ENCODE measurements around the gene CRYBG3.
A peak's percentile ranks its signal among the peaks of the same experiment; 100 is the strongest.

CRYBG3 gene

GRCh38 chr3:97821774-97822358 lies at the start of gene CRYBG3:
Gene CRYBG3 (plus strand): TSS chr3:97822011. CDS start chr3:97822207, 196 bp downstream.
- DNase-seq (ENCODE audit: low read depth in 1 of 2, low spot score in 1 of 2) = peak; percentile 77 to 86
- no peak for TF ChIP-seq JUND (IDR thresholded peaks at IDR 0.05; ENCODE audit: low read depth)
- in situ Hi-C loops (cut with HindIII; ENCODE audit: low pct_unique_long_range_greater_than_20kb, low sequenced_read_pairs) = no loop called here

GRCh38 chr3:97772926-97773325 lies 48.9 kb upstream of the CRYBG3 start:
- DNase-seq (ENCODE audit: low read depth in 1 of 2, low spot score in 1 of 2) = no peak
- in situ Hi-C loops (cut with HindIII; ENCODE audit: low pct_unique_long_range_greater_than_20kb, low sequenced_read_pairs) = no loop called here
- TF ChIP-seq JUND (IDR thresholded peaks at IDR 0.05; ENCODE audit: low read depth) = no peak

GRCh38 chr3:97778152-97778551 lies 43.7 kb upstream of the CRYBG3 start:
- in situ Hi-C loops (cut with HindIII; ENCODE audit: low pct_unique_long_range_greater_than_20kb, low sequenced_read_pairs) = no loop called here
- no peak for DNase-seq (ENCODE audit: low read depth in 1 of 2, low spot score in 1 of 2)
- TF ChIP-seq JUND (IDR thresholded peaks at IDR 0.05; ENCODE audit: low read depth) = no peak

GRCh38 chr3:97793420-97794019 lies 28.3 kb upstream of the CRYBG3 start:
- DNase-seq (ENCODE audit: low read depth in 1 of 2, low spot score in 1 of 2) = peak; percentile 5 to 70
- in situ Hi-C loops (cut with HindIII; ENCODE audit: low pct_unique_long_range_greater_than_20kb, low sequenced_read_pairs) = no loop called here
- no peak for TF ChIP-seq JUND (IDR thresholded peaks at IDR 0.05; ENCODE audit: low read depth)

GRCh38 chr3:97795951-97796350 lies 25.9 kb upstream of the CRYBG3 start:
- DNase-seq (ENCODE audit: low read depth in 1 of 2, low spot score in 1 of 2) = no peak
- in situ Hi-C loops (cut with HindIII; ENCODE audit: low pct_unique_long_range_greater_than_20kb, low sequenced_read_pairs) = no loop called here
- TF ChIP-seq JUND (IDR thresholded peaks at IDR 0.05; ENCODE audit: low read depth) = no peak

GRCh38 chr3:97804471-97804870 lies 17.3 kb upstream of the CRYBG3 start:
- in situ Hi-C loops (cut with HindIII; ENCODE audit: low pct_unique_long_range_greater_than_20kb, low sequenced_read_pairs) = no loop called here
- no peak for DNase-seq (ENCODE audit: low read depth in 1 of 2, low spot score in 1 of 2)
- TF ChIP-seq JUND (IDR thresholded peaks at IDR 0.05; ENCODE audit: low read depth) = no peak

GRCh38 chr3:97810779-97811390 lies 10.9 kb upstream of the CRYBG3 start:
- no peak for DNase-seq (ENCODE audit: low read depth in 1 of 2, low spot score in 1 of 2)
- TF ChIP-seq JUND (IDR thresholded peaks at IDR 0.05; ENCODE audit: low read depth) = no peak
- in situ Hi-C loops (cut with HindIII; ENCODE audit: low pct_unique_long_range_greater_than_20kb, low sequenced_read_pairs) = no loop called here

- no peak for DNase-seq (ENCODE audit: low read depth in 1 of 2, low spot score in 1 of 2)
- TF ChIP-seq JUND (IDR thresholded peaks at IDR 0.05; ENCODE audit: low read depth) = no peak
These were observed 6.5 kb upstream of the CRYBG3 start for GRCh38 chr3:97815149-97815917.

GRCh38 chr3:97816811-97817210 lies 5.0 kb upstream of the CRYBG3 start:
- in situ Hi-C loops (cut with HindIII; ENCODE audit: low pct_unique_long_range_greater_than_20kb, low sequenced_read_pairs) = no loop called here
- TF ChIP-seq JUND (IDR thresholded peaks at IDR 0.05; ENCODE audit: low read depth) = no peak
- no peak for DNase-seq (ENCODE audit: low read depth in 1 of 2, low spot score in 1 of 2)

More at GRCh38 chr3:97815149-97815917, 6.5 kb upstream of the CRYBG3 start:
- in situ Hi-C loops (cut with HindIII; ENCODE audit: low pct_unique_long_range_greater_than_20kb, low sequenced_read_pairs) = no loop called here

- no peak for DNase-seq (ENCODE audit: low read depth in 1 of 2, low spot score in 1 of 2)
- TF ChIP-seq JUND (IDR thresholded peaks at IDR 0.05; ENCODE audit: low read depth) = no peak
- in situ Hi-C loops (cut with HindIII; ENCODE audit: low pct_unique_long_range_greater_than_20kb, low sequenced_read_pairs) = no loop called here
These were observed 3.8 kb upstream of the CRYBG3 start for GRCh38 chr3:97817965-97818364.

- TF ChIP-seq JUND (IDR thresholded peaks at IDR 0.05; ENCODE audit: low read depth) = no peak
- in situ Hi-C loops (cut with HindIII; ENCODE audit: low pct_unique_long_range_greater_than_20kb, low sequenced_read_pairs) = no loop called here
- DNase-seq (ENCODE audit: low read depth in 1 of 2, low spot score in 1 of 2) = no peak
These were observed 1.0 kb upstream of the CRYBG3 start for GRCh38 chr3:97820780-97821179.

- in situ Hi-C loops (cut with HindIII; ENCODE audit: low pct_unique_long_range_greater_than_20kb, low sequenced_read_pairs) = no loop called here
- TF ChIP-seq JUND (IDR thresholded peaks at IDR 0.05; ENCODE audit: low read depth) = no peak
- DNase-seq (ENCODE audit: low read depth in 1 of 2, low spot score in 1 of 2) = no peak
These were observed 481 bp upstream of the CRYBG3 start for GRCh38 chr3:97821287-97821773.

GRCh38 chr3:97822359-97822775 lies 556 bp downstream of the CRYBG3 start:
- in situ Hi-C loops (cut with HindIII; ENCODE audit: low pct_unique_long_range_greater_than_20kb, low sequenced_read_pairs) = no loop called here
- peak; percentile 47 to 64 for DNase-seq (ENCODE audit: low read depth in 1 of 2, low spot score in 1 of 2)
- TF ChIP-seq JUND (IDR thresholded peaks at IDR 0.05; ENCODE audit: low read depth) = no peak
